H1 (cell line): ENCODE results near the gene C5orf58. TPM values are rescaled to one million over a fixed set of nuclear protein-coding genes. Genes with fewer than 3 reads are reported as not detected.

Experiments
- ATF2 ChIP-seq: IDR thresholded peaks from 2 replicates; pipeline ENCODE4 v1.6.1; 2012; ENCODE audit warnings: low read length, inconsistent platforms
- CHD2 ChIP-seq: IDR thresholded peaks from 2 replicates; pipeline ENCODE4 v1.6.1; 2012; ENCODE audit warnings: low read length, improper control_type of control experiment
- CHD7 ChIP-seq: fragments of 300-600 bp; sonication (generic); IDR thresholded peaks from 2 replicates; pipeline ENCODE4 v1.7.1; 2012; ENCODE audit warnings: low read length, moderate library complexity, mild to moderate bottlenecking, inconsistent platforms; ENCODE audit not compliant: insufficient replicate concordance
- CTBP2 ChIP-seq: IDR thresholded peaks from 2 replicates; pipeline ENCODE4 v1.7.0; 2011; ENCODE audit warnings: borderline replicate concordance, mild to moderate bottlenecking, moderate library complexity, mixed read lengths, low read length; ENCODE audit not compliant: insufficient read depth, insufficient read length
- SRF ChIP-seq: IDR thresholded peaks from 2 replicates; pipeline ENCODE4 v1.6.1; 2011; ENCODE audit warnings: mild to moderate bottlenecking, low read depth, low read length, moderate library complexity
- USF2 ChIP-seq: IDR thresholded peaks from 2 replicates; pipeline ENCODE4 v1.6.1; 2011; ENCODE audit warnings: low read length, improper control_type of control experiment
- polyA plus RNA-seq, 7 experiments: library from polyadenylated mRNA; depleted of rRNA in 3 of 7; stranded (reverse) in 5 of 7; unstranded in 2 of 7; fragments of >200 nt in 5 of 7; fragments of 200-250 nt in 2 of 7; gene quantifications; 1 replicate in 5 of 7; 2 replicates in 1 of 7; 4 replicates in 1 of 7; pipeline versions ENCODE4 v1.2.1 to v1.2.3, GENCODE V29; 2011 to 2013; ENCODE audit warnings: missing spikeins in 2 of 7, mixed read lengths in 2 of 7
- total RNA-seq: library from RNA; stranded (reverse); fragmentation: NEBNext Ultra II Directional; extraction: Animal tissue kit (Norgen Biotek cat#: 25700); gene quantifications from 2 replicates; pipeline ENCODE4 v1.2.1, GENCODE V29; 2021

Gene C5orf58
- total and polyA plus RNA-seq, 2 of the 8 experiments (the other 6 are each of a cell fraction or from before 2014, with no cell fraction given): 0.24 to 1.6 TPM

GRCh38 chr5:170235876-170236864 lies 3.4 kb downstream of the C5orf58 start (continued):
- TF ChIP-seq USF2: no peak
- no peak for TF ChIP-seq ATF2
- no peak for TF ChIP-seq CHD2
- no peak for TF ChIP-seq SRF
- no peak for TF ChIP-seq CTBP2
- TF ChIP-seq CHD7: no peak
